Hippocampal formation (tissue), 2 donors: Measurements from ENCODE around the gene BCHE.

Experiments used
- DNase-seq, 2 donors: peaks; one replicate each; lab custom pipeline; 2025; lab: John Stamatoyannopoulos, UW

Gene BCHE

GRCh38 chr3:165749821-165750220, 87.4 kb downstream of the BCHE start:
- DNase-seq = no peak

- DNase-seq = no peak
Measured at GRCh38 chr3:165749241-165749640, 88.0 kb downstream of the BCHE start.

GRCh38 chr3:165748094-165748493, 89.1 kb downstream of the BCHE start:
- DNase-seq = no peak

GRCh38 chr3:165746874-165747273, 90.3 kb downstream of the BCHE start:
- no peak for DNase-seq

- DNase-seq = no peak
Measured at GRCh38 chr3:165744025-165744424, 93.2 kb downstream of the BCHE start.

GRCh38 chr3:165742351-165742750, 94.9 kb downstream of the BCHE start:
- no peak for DNase-seq

GRCh38 chr3:165729756-165730155, 107.5 kb downstream of the BCHE start:
- no peak for DNase-seq

- DNase-seq = no peak
Measured at GRCh38 chr3:165728924-165729323, 108.3 kb downstream of the BCHE start.

- DNase-seq = no peak
Measured at GRCh38 chr3:165725296-165725695, 111.9 kb downstream of the BCHE start.
